Endothelial cell of umbilical vein (primary cell): ENCODE measurements around the gene SENP7. TPM values are rescaled to one million over a fixed set of nuclear protein-coding genes. Genes with fewer than 3 reads are reported as not detected.

Experiments used
- BruUV-seq: library from RNA; stranded (reverse); fragments of 400-500 nt; replicated peaks from 2 replicates; lab custom pipeline; 2021; lab: Mats Ljungman, UMichigan
- CTCF ChIA-PET: fragments of 300-600, 350-600 bp; sonication (Branson Sonifier 250); formaldehyde crosslinking; loops from one replicate; lab custom pipeline; 2021; ENCODE audit warnings: antibody characterized with exemption, inconsistent platforms; lab: Charles Lee
- POLR2A ChIA-PET: fragments of 300-600, 350-600 bp; sonication (Branson Sonifier 250); formaldehyde crosslinking; loops from one replicate; lab custom pipeline; 2021; ENCODE audit warnings: antibody characterized with exemption, inconsistent platforms; lab: Charles Lee
- DNase-seq: peaks from one replicate; pipeline ENCODE4 v3.0.0-alpha.2; 2011; ENCODE audit warnings: low read depth, low spot score
- FAIRE-seq: peaks from 2 replicates; lab custom pipeline; 2011; peaks lifted over from hg19 to GRCh38; lab: Jason Lieb, UNC
- H2AFZ ChIP-seq: 2 replicates; pipeline ENCODE4 v1.6.0; 2012; ENCODE audit warnings: low read depth, low read length, control low read depth, inconsistent platforms
- H3K27ac ChIP-seq: 2 replicates; pipeline ENCODE4 v1.5.1; 2011; ENCODE audit warnings: low read depth, mild to moderate bottlenecking, control low read depth, low read length, moderate library complexity; ENCODE audit not compliant: insufficient read depth
- H3K27me3 ChIP-seq, 2 experiments: 2 replicates each; pipeline versions ENCODE4 v1.6.0 to v1.6.1; 2011; ENCODE audit warnings: low read length in 2 of 2, mixed read lengths in 1 of 2; ENCODE audit not compliant: control insufficient read depth in 2 of 2, insufficient read depth in 2 of 2
- H3K36me3 ChIP-seq, 2 experiments: 2 replicates in 1 of 2; 3 replicates in 1 of 2; pipeline ENCODE4 v1.5.1; 2011; ENCODE audit warnings: low read length in 2 of 2, mild to moderate bottlenecking in 1 of 2, moderate library complexity in 1 of 2; ENCODE audit not compliant: control insufficient read depth in 2 of 2, insufficient read depth in 2 of 2; ENCODE audit errors: extremely low read depth in 1 of 2
- H3K4me1 ChIP-seq: 3 replicates; pipeline ENCODE4 v1.5.1; 2011; ENCODE audit warnings: mild to moderate bottlenecking, low read length; ENCODE audit not compliant: control insufficient read depth, insufficient read depth; ENCODE audit errors: extremely low read depth
- H3K4me2 ChIP-seq: 2 replicates; pipeline ENCODE4 v1.6.1; 2011; ENCODE audit warnings: low read length, control low read depth, mixed read lengths; ENCODE audit not compliant: insufficient read depth
- H3K4me3 ChIP-seq, 3 experiments: fragments of 200-600 bp in 1 of 3; sonication (generic), shearing (Covaris generic) in 1 of 3; replicated peaks in 1 of 3; 2 replicates each; pipeline ENCODE4 v1.5.1; 2011 to 2016; ENCODE audit warnings: control low read depth in 3 of 3, low read length in 3 of 3, mild to moderate bottlenecking in 2 of 3, inconsistent platforms in 1 of 3, low read depth in 1 of 3, moderate library complexity in 1 of 3; ENCODE audit not compliant: insufficient read depth in 1 of 3
- H3K79me2 ChIP-seq: 2 replicates; pipeline ENCODE4 v1.6.0; 2012; ENCODE audit warnings: low read length, inconsistent platforms; ENCODE audit not compliant: control insufficient read depth, insufficient read depth
- H3K9ac ChIP-seq: replicated peaks from 2 replicates; pipeline ENCODE3; 2011; ENCODE audit warnings: low read length, control low read depth; ENCODE audit not compliant: insufficient read depth; ENCODE audit errors: extremely low read depth
- H3K9me1 ChIP-seq: replicated peaks from 3 replicates; pipeline ENCODE4 v1.6.0; 2011; ENCODE audit warnings: mild to moderate bottlenecking, low read length; ENCODE audit not compliant: control insufficient read depth, insufficient read depth; ENCODE audit errors: extremely low read depth
- H3K9me3 ChIP-seq: replicated peaks from 2 replicates; pipeline ENCODE4 v1.5.1; 2012; ENCODE audit warnings: low read length, inconsistent platforms; ENCODE audit not compliant: control insufficient read depth, insufficient read depth
- H4K20me1 ChIP-seq: replicated peaks from 2 replicates; pipeline ENCODE3; 2011; ENCODE audit warnings: mild to moderate bottlenecking, low read length; ENCODE audit not compliant: control insufficient read depth, insufficient read depth; ENCODE audit errors: extremely low read depth
- CTCF ChIP-seq, 2 donors: IDR thresholded peaks; 1 replicate in 1 of 2; 2 replicates in 1 of 2; pipeline ENCODE4 v1.5.1; 2011; ENCODE audit warnings: low read length in 2 of 2, mild to moderate bottlenecking in 2 of 2, moderate library complexity in 2 of 2, control low read depth in 1 of 2, inconsistent platforms in 1 of 2, low read depth in 1 of 2; ENCODE audit not compliant: insufficient read depth in 1 of 2; ENCODE audit errors: extremely low read depth in 1 of 2
- EZH2 ChIP-seq: IDR thresholded peaks from 2 replicates; pipeline ENCODE4 v1.6.1; 2012; ENCODE audit warnings: borderline replicate concordance, low read depth, mild to moderate bottlenecking, moderate library complexity, low read length, inconsistent platforms; ENCODE audit not compliant: severe bottlenecking
- FOS ChIP-seq: IDR thresholded peaks from 2 replicates; pipeline ENCODE4 v1.6.1; 2011; ENCODE audit warnings: mild to moderate bottlenecking, low read length, moderate library complexity, borderline replicate concordance; ENCODE audit not compliant: insufficient read depth
- GATA2 ChIP-seq: IDR thresholded peaks from 2 replicates; pipeline ENCODE4 v1.7.0; 2011; ENCODE audit warnings: low read depth, mild to moderate bottlenecking, moderate library complexity, mixed read lengths, low read length; ENCODE audit not compliant: insufficient read length, insufficient read depth
- JUN ChIP-seq: IDR thresholded peaks from 2 replicates; pipeline ENCODE4 v1.6.1; 2011; ENCODE audit warnings: borderline replicate concordance, low read depth; ENCODE audit not compliant: insufficient read length, insufficient read depth
- MAX ChIP-seq: IDR thresholded peaks from 2 replicates; pipeline ENCODE4 v1.6.1; 2011; ENCODE audit not compliant: insufficient read depth, insufficient read length
- MYC ChIP-seq: IDR thresholded peaks from one replicate; pipeline ENCODE4 v1.6.1; 2011; ENCODE audit warnings: mild to moderate bottlenecking, low read depth, low read length
- POLR2A ChIP-seq: IDR thresholded peaks from 2 replicates; pipeline ENCODE4 v1.6.1; 2012; ENCODE audit warnings: low read depth, mild to moderate bottlenecking, control low read depth, low read length
- POLR2AphosphoS5 ChIP-seq: IDR thresholded peaks from 2 replicates; pipeline ENCODE4 v1.6.1; 2012; ENCODE audit warnings: low read depth, mild to moderate bottlenecking, control low read depth, low read length, moderate library complexity; ENCODE audit not compliant: insufficient read depth
- dilution Hi-C: fragments of 300-500 bp; cut with MboI; formaldehyde crosslinking; loops from one replicate; pipeline ENCODE4 v1.15.0; 2019; ENCODE audit warnings: low sequenced_read_pairs; ENCODE audit not compliant: extremely low pct_ligation_motif_present
- intact Hi-C: fragments of 100-400 bp; cut with micrococcal nuclease; formaldehyde crosslinking; loops from one replicate; pipeline ENCODE4 v1.10.0; 2022
- polyA plus RNA-seq, 4 experiments: library from polyadenylated mRNA; depleted of rRNA in 3 of 4; stranded (reverse) in 3 of 4; unstranded in 1 of 4; fragments of >200 nt; gene quantifications; 2 replicates each; pipeline versions ENCODE4 v1.2.1 to v1.2.3, GENCODE V29; 2011 to 2012; ENCODE audit warnings: missing spikeins in 1 of 4
- total RNA-seq: library from RNA; stranded (reverse); gene quantifications from 2 replicates; pipeline ENCODE4 v1.2.3, GENCODE V29; 2021

The SENP7 gene
- total and polyA plus RNA-seq, 2 donors (not counting 3 experiments of a cell fraction or from before 2014, with no cell fraction given) = 5.1 to 18.7 TPM

GRCh38 chr3:101391413-101391950 is 121.5 kb downstream of the SENP7 start:
- Histone ChIP-seq H3K9ac (no peak overlapping the region), H3K36me3 (no peaks in the 10 kb centered on the region), H3K79me2 (peaks cover 3% of the 10 kb centered on the region), H4K20me1 (no peaks in the 10 kb centered on the region), H3K9me1 (no peaks in the 10 kb centered on the region), H3K27ac (no peak overlapping the region), H3K4me3 (no peak overlapping the region), H2AFZ (no peak overlapping the region), H3K4me1 (no peaks in the 10 kb centered on the region), H3K27me3 (no peaks in the 10 kb centered on the region), H3K4me2 (no peak overlapping the region), H3K9me3 (no peaks in the 10 kb centered on the region)
- CTCF ChIA-PET = no interaction called here
- intact Hi-C loops = loop anchor here (5.0 kb wide), 1 partner anchor 294 kb away; no protein-coding TSS in a partner anchor
- BruUV-seq = no TSS peak
- dilution Hi-C loops = no loop called here
- no peak for TF ChIP-seq MAX
- no peak for TF ChIP-seq EZH2
- no peak for TF ChIP-seq JUN
- TF ChIP-seq CTCF (IDR thresholded peaks at IDR 0.05; ENCODE audit: extremely low read depth in 1 of 2, insufficient read depth in 1 of 2, low read depth in 1 of 2, low read length in 2 of 2) = no peak
- TF ChIP-seq POLR2AphosphoS5 = no peak
- no peak for TF ChIP-seq POLR2A
- no peak for TF ChIP-seq FOS
- no peak for TF ChIP-seq GATA2
- no peak for TF ChIP-seq MYC
- no peak for DNase-seq
- no peak for FAIRE-seq
- POLR2A ChIA-PET = no interaction called here
